Activated CD8-positive, alpha-beta memory T cell treated with anti-CD3 and anti-CD28 coated beads for 36 hours (primary cell): ENCODE data around the gene ZNG1B. TPM values are rescaled to one million over a fixed set of nuclear protein-coding genes. Genes with fewer than 3 reads are reported as not detected.
"Not testable (repeated sequence)": the region's sequence is repeated elsewhere in the genome, so short reads cannot be mapped to it uniquely, and the experiment has no call there.

Experiments
- CTCF ChIA-PET: fragments of 350-600 bp; sonication (Branson Sonifier 250); formaldehyde crosslinking; loops from one replicate; lab custom pipeline; 2021; ENCODE audit warnings: antibody characterized with exemption; lab: Charles Lee
- POLR2A ChIA-PET: fragments of 350-600 bp; sonication (Branson Sonifier 250); formaldehyde crosslinking; loops from one replicate; lab custom pipeline; 2021; ENCODE audit warnings: antibody characterized with exemption; lab: Charles Lee
- total RNA-seq, 2 experiments: library from RNA; stranded (reverse); gene quantifications; one replicate each; pipeline ENCODE4 v1.2.3, GENCODE V29; 2021

Gene ZNG1B
- total RNA-seq, 2 experiments from 2014 or later = 40.3 to 44.9 TPM

DNA sequence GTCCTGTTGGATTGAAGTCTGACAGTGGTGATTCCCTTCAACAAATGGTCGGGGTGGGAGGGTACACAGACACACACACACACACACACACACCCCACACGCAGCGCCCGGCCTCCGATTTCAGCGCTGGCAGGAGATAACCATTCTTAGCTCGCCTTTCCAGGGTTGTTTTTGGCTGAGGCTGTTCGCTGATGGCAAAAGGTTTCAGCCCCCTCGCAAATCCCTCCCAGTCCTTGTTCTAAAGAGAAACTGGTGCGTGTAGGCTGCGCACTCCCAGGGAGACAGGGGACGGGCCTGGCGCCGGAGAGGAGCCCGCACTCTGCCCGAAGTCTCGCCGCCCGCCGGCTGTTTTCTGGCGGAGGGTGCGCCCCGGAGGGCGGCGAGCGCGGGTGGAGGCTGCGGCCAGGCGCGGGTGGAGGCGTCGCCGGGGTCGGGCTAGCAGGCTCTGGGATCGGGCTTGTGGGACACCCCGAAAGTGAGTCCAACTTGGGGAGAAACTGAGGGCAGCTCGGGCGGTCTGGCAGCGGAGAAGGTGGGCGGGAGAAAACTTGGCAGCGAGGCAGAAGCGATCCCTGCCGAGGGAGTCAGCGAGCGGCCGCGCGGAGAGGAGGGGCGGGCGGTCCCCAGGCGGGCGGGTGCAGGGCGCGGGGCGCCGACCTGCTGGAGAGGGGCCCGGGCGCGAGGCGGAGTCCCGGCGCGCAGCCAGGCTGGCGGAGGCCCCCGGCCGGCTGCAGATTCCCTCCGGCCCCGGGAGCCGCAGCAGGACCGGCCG is 103.9 kb downstream of the ZNG1B start:
- CTCF ChIA-PET = not testable (repeated sequence)

DNA sequence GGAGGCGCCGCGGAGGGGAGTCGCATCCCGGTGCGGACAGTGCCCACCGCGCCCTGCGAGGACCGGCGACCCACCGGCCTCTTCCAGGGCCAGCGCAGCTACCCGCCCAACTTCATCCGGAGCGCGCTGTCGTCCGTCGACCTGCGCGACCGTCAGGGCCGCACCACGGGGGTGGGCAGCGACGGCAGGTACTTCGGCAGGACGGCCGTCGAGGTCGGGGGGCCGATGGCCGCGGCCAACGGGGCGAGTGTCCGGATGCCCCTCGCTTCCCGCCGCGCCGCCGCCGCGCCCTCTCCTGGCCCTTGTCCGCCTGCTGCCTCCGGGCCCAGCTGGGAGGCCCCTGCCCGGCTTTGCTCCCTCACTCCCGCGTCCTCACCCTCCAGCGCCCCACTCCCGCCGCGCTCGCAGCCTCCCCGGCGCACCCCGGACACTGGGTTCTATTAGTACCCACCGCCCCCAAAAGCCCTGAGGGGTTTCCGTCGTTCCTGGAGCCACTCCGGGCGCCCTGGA is 104.5 kb downstream of the ZNG1B start:
- CTCF ChIA-PET, POLR2A ChIA-PET: not testable (repeated sequence)

More for the DNA sequence above, 103.9 kb downstream of the ZNG1B start:
- POLR2A ChIA-PET = not testable (repeated sequence)

DNA sequence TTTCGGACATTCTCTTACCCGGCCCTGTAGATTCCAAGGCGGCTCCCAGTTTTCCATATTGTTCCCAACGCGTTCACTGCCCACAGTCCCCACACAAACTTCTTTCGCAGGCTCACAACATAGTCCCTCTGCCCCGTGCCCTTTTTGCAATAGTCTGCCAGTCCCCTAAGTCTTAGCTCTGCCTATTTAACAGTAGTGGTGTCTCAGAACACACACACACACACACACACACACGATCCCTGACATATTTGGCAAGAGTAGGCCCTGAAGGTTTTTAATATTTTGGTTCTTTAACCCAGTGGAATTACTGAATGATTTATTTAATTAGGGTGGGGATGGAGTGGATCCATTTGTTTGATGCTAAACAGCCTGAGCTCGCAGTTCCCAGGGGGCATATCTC is 105.0 kb downstream of the ZNG1B start:
- CTCF ChIA-PET, POLR2A ChIA-PET: not testable (repeated sequence)

Other genes with a start within 250 kb of the ZNG1B start
- 1 to 10 TPM; 2.1 to 2.5 TPM for gene PAX8, start 158.8 kb upstream of the ZNG1B start, total RNA-seq
- under 1 TPM; 0.17 to 0.21 TPM for gene FOXD4L1, start 61.0 kb downstream of the ZNG1B start, total RNA-seq
- gene RABL2A, start 189.6 kb downstream of the ZNG1B start, total RNA-seq = 10 to 100 TPM; 15.3 to 16.6 TPM